ENCODE measurements around the gene DHRS3.

The DHRS3 gene

GRCh38 chr1:12555411-12556367 lies 62.3 kb downstream of the DHRS3 start:
- TF ChIP-seq, protein P1, sequence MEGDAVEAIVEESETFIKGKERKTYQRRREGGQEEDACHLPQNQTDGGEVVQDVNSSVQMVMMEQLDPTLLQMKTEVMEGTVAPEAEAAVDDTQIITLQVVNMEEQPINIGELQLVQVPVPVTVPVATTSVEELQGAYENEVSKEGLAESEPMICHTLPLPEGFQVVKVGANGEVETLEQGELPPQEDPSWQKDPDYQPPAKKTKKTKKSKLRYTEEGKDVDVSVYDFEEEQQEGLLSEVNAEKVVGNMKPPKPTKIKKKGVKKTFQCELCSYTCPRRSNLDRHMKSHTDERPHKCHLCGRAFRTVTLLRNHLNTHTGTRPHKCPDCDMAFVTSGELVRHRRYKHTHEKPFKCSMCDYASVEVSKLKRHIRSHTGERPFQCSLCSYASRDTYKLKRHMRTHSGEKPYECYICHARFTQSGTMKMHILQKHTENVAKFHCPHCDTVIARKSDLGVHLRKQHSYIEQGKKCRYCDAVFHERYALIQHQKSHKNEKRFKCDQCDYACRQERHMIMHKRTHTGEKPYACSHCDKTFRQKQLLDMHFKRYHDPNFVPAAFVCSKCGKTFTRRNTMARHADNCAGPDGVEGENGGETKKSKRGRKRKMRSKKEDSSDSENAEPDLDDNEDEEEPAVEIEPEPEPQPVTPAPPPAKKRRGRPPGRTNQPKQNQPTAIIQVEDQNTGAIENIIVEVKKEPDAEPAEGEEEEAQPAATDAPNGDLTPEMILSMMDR (IDR thresholded peaks at IDR 0.05): no peak

- TF ChIP-seq, protein P1 (IDR thresholded peaks at IDR 0.05): no peak
Measured at GRCh38 chr1:12554521-12555305, 63.3 kb downstream of the DHRS3 start.

- TF ChIP-seq, protein P1 (IDR thresholded peaks at IDR 0.05): no peak
Measured at GRCh38 chr1:12553963-12554362, 64.0 kb downstream of the DHRS3 start.

DNA sequence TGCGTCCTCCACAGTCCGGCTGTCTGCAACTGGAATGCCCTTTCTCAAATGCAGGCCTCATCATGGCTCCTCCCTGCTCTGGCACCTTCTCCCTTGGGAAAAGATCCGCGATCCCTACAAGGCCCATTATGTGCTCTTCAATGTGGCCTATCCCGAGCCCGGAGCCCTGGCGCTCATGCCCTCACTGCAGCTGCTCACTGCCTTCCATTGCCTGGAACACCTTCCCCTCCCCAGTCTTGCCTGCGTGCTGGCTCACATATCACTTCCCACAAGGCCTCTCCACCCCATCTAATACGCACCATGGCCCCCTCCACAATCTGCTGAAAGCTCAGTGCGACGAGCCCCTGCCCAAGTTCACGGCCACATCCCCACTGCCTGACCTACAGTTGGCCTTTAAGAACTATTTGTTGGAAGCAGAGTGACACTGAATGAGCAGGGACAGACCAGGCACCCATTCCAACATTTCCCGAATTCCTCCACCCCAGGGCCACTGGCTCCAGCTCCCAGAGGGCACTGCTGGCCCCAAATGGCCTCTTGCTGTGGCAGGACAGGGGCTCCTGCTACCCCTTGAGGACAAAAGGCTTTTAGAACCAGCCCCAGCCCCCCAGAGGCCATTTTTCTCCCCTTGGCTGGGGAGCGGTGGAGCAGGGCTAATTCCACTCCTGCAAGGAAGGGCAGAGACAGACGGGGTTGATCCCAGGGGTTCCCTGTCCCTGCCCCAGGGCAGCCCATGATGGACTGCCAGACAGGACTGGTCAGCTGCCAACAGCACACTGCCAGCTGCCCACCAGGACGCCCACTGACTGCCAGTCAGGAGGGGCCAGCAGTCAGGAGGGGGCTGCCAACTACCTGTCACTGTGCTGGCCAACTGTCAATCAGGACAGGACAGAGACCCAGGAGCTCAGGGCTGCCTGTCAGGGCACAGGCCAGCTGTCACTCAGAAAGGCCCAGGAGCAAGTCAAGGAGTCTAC lies 64.8 kb downstream of the DHRS3 start:
- TF ChIP-seq, protein P1 (IDR thresholded peaks at IDR 0.05): no peak

DNA sequence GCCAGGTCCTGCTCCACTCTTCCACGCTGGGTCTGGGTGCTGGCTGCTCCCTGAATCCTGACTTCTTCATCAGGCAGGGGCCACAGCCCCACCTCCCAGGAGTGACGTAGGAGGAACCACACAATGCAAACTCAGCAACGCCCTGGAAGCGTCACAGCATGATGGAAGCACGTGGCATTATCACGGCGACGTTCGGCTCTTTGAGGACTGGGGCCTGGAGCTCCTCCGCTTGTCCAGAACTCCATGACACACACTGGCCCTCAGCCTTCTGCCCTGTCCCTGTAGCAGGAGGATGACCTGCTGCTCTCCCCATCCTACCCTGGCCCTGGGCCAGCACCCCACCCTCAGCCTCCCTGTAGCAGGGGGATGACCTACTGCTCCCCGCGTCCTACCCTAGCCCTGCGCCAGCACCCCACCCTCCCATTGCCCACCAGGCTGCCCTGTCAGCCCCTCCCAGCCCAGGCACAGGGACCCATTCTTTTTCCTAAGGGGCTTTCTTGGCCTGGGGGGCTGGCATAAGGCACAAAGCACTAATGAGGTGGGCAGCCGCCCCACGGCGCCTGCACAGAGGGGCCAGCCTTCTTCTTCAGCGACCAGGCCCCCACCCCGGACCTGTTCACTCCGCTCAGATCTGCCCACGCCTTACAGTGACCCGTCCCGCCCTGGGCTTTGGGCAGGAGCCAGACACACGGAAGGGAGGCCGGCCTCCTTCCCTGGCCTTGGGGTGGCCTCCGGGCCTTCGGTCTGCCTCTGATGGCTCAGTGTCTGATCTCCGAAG lies 65.7 kb downstream of the DHRS3 start:
- TF ChIP-seq, protein P1 (IDR thresholded peaks at IDR 0.05): no peak

DNA sequence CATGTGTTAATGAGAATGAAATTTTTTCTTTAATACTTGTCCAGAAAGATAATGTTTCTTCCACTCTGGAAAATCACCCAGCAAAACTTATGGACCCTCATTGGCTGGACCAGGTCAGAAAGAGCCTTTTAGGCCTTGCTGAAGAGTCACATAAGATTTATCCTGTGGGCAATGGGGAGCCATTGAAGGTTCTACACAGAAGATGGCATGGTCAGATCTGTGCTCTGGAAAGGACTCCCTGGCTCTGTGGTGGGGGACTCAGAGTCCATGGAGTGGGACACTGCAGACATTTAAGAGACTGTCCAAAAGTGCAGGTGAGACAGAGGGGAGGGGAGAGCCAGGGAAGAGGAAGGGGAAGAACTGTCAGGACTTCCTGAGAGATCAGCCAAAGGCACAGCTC lies 66.4 kb downstream of the DHRS3 start:
- TF ChIP-seq, protein P1 (IDR thresholded peaks at IDR 0.05): no peak

Data from LNCAP (cell line).